Activated naive CD4-positive, alpha-beta T cell treated with anti-CD3 and anti-CD28 coated beads, Interleukin-2, amount 50 U/mL, for 24 hours (primary cell): Measurements from ENCODE around the gene HSD11B1.
A peak's percentile ranks its signal among the peaks of the same experiment; 100 is the strongest.

Experiments used
- H3K27ac Mint-ChIP-seq: one replicate; pipeline ENCODE4 v1.8.0; 2021; ENCODE audit warnings: mild to moderate bottlenecking, mixed read lengths
- H3K27me3 Mint-ChIP-seq: one replicate; pipeline ENCODE4 v1.8.0; 2021; ENCODE audit warnings: mixed read lengths
- H3K36me3 Mint-ChIP-seq: one replicate; pipeline ENCODE4 v1.8.0; 2021; ENCODE audit warnings: mixed read lengths
- H3K4me1 Mint-ChIP-seq: one replicate; pipeline ENCODE4 v1.8.0; 2021; ENCODE audit warnings: mixed read lengths
- H3K4me3 Mint-ChIP-seq: one replicate; pipeline ENCODE4 v1.8.0; 2021; ENCODE audit warnings: mild to moderate bottlenecking, mixed read lengths
- H3K9me3 Mint-ChIP-seq: one replicate; pipeline ENCODE4 v1.8.0; 2021; ENCODE audit warnings: mixed read lengths

The HSD11B1 gene

DNA sequence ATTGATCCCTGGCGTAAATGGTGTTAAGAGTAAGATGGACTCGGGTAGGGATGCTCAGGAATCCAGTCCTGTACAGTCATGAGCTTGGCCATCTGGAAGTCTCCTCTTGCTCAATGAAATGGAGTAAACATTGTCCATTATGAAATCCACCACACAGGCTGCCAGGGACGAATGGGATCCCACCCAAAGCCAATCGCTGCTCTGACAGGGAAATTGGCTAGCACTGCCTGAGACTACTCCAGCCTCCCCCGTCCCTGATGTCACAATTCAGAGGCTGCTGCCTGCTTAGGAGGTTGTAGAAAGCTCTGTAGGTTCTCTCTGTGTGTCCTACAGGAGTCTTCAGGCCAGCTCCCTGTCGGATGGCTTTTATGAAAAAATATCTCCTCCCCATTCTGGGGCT lies at the start of gene HSD11B1:
HSD11B1 (plus strand) TSS at position 263 of the 400 bp plus-strand sequence; CDS start at position 360, 97 bp downstream.
- Mint-ChIP-seq H3K9me3 (no peaks in the 10 kb centered on the region), H3K4me1 (peaks cover 25% of the 10 kb centered on the region), H3K36me3 (no peaks in the 10 kb centered on the region), H3K4me3 (peak within 1 kb of the TSS; percentile 68), H3K27ac (peak within 1 kb of the TSS; percentile 84), H3K27me3 (no peaks in the 10 kb centered on the region)

DNA sequence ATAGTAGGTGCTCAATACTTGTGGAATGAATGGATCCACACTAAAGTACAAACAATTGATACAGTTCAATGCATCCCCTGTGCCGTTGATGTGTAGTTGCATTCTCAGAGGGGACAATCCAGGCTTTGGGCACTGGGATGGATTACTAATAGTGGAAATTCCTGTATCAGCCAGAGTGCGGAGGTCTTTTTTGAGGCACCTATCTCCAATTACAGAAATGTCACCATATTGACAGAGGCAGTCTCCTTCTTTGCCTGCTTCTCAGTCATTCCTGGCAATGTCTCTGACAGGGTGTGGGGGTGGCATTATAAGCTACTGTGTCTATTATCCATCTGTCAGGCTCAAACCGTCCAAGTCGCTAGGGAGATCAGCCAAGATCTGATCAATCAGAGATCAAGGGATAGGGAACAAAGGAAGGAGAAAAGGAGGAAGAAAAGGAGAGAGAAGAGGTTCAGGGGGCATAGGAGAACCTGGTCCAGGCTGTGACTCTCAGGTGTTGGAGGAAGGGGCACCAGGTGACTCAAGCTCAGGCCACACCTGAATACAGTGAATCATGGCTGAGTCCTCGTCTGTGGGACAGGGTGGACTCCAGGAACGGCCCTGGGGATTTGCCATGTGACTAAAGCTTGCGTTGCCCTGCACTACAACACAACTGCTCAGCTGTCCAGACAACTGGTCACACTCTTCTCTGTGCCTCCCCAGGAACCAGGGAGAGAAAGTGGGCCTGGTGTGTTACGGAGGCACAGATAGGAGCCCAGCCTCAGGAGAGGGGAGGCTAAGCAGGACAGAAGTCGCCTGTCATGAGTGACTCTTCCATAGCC lies 49.0 kb upstream of the HSD11B1 start:
- Mint-ChIP-seq H3K9me3 (no peaks in the 10 kb centered on the region), H3K27me3 (no peaks in the 10 kb centered on the region), H3K4me3 (no peak overlapping the region), H3K27ac (no peak overlapping the region), H3K36me3 (no peaks in the 10 kb centered on the region), H3K4me1 (peaks cover 13% of the 10 kb centered on the region)

DNA sequence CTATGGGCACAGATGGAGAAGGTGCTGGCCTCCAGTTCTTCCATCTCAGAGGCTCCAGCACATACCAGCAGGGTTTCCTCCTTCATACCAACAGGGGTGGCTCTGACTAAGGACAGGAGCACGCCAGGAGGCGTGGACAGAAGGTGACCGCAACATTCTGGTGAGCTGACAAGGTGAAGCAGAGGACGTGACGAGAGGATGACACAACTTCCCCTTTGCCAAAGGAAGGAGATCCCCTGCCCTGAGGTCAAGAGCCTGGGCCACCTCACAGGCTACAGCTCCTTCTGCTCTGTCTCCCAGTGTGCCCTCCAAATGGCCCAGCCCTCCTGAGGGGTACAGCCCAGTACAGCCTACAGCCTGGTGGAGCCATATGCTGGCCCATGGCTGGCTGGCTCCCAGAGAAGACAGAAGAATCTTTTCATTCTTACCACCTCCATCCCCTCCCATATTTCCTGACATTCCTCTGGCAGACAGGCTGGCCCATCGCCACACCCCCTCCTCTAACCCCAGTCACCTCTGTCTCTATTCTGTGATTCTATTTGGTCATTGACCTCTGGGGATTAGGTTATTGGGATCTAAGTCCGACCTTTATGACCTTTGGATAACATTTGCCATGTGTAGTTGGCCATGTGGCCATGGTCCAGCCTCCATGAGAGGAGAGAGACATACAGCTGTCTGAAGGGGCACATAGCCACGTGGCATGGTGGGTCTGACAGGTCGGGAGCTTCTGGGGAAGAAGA lies 47.3 kb upstream of the HSD11B1 start:
- Mint-ChIP-seq H3K4me3 (no peak overlapping the region), H3K27me3 (no peaks in the 10 kb centered on the region), H3K9me3 (no peaks in the 10 kb centered on the region), H3K36me3 (no peaks in the 10 kb centered on the region), H3K4me1 (peaks cover 10% of the 10 kb centered on the region), H3K27ac (no peak overlapping the region)

DNA sequence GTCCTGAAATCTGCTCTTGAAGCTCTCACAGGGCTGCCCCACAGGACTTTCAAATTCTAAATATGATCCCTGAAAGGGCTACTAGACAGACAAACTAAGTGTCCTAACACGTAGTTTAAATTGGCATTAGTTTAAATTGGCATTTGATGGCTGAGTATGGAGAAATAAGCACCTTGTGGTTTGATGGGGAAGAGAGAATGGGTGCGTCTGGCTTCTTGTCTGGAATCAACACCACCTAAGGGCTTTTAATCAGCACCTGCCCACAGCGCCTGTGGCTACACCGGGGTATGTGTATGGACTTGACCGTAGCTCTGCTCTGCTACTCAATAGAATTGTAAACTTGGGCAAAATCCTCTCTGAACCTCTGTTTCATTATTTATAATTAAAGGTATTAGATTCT lies 46.7 kb upstream of the HSD11B1 start:
- Mint-ChIP-seq H3K36me3 (no peaks in the 10 kb centered on the region), H3K9me3 (no peaks in the 10 kb centered on the region), H3K27ac (no peak overlapping the region), H3K27me3 (no peaks in the 10 kb centered on the region), H3K4me3 (no peak overlapping the region), H3K4me1 (peaks cover 6% of the 10 kb centered on the region)

DNA sequence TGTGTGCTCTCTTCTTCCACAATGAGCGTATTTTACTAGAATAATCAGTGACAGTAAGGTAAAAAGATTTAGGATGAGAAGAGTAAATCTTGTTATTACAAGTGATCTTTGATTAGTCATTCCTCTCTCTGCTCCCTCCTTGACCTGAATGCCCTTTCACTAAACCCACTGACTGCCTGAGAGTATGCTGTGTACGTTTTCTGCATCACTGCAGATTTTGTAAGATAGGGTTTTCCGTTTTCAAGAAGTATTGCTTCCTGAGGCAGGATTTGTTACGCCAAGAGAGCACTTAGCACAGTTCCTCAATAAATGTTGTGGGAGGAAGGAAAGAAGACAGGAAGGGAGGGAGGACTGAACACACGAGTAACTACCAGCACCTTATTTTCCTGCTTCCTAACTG lies 44.7 kb upstream of the HSD11B1 start:
- H3K36me3 Mint-ChIP-seq, result peaks cover 2% of the 10 kb centered on the region
- no peaks in the 10 kb centered on the region for H3K9me3 Mint-ChIP-seq
- no peak overlapping the region for H3K27ac Mint-ChIP-seq
- no peak overlapping the region for H3K4me3 Mint-ChIP-seq
- peaks cover 6% of the 10 kb centered on the region for H3K4me1 Mint-ChIP-seq
- H3K27me3 Mint-ChIP-seq, result no peaks in the 10 kb centered on the region

DNA sequence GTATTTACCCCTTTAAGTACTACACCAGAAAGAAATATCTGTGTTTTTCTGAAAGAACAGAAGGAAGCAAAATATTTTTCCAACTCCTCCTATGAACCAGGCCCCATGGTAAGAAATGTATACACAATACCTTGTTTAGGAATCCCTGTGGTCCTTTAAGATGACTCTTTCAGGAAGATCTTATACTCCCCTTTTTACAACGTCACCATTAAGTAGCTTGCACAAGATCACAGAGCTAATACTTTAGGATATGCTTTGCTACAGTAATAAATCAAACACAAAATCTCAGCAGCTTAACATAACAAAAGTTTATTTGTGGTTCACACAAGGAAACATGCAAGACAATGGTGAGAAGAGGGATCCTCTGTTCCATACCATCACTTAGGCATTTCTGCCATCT lies 43.6 kb upstream of the HSD11B1 start:
- Mint-ChIP-seq H3K27ac (no peak overlapping the region), H3K4me1 (peaks cover 6% of the 10 kb centered on the region), H3K27me3 (no peaks in the 10 kb centered on the region), H3K36me3 (peaks cover 2% of the 10 kb centered on the region), H3K9me3 (no peaks in the 10 kb centered on the region), H3K4me3 (no peak overlapping the region)

DNA sequence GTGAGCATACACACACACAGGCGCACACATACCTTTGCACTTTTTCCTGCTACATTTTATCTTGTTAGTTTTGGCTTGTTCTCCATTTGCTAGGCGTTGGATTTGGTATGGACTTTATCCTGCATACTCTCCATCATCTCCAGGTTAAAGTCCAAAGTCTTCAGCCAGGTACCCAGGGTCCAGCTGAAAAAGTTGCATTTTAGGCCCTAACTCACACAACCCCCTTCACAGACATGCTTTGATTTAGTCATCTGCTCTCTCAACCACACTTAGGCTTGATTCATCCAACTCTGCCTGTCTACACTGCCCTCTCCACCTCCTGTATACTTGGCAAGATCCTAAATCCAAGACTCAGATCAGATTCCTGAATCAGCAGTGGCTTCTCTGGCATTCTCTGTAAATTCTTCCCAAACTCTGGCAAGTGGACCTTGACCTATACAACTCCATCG lies 41.7 kb upstream of the HSD11B1 start:
- Mint-ChIP-seq H3K36me3 (peaks cover 2% of the 10 kb centered on the region), H3K27me3 (no peaks in the 10 kb centered on the region), H3K27ac (no peak overlapping the region), H3K9me3 (no peaks in the 10 kb centered on the region), H3K4me1 (peaks cover 6% of the 10 kb centered on the region), H3K4me3 (no peak overlapping the region)

DNA sequence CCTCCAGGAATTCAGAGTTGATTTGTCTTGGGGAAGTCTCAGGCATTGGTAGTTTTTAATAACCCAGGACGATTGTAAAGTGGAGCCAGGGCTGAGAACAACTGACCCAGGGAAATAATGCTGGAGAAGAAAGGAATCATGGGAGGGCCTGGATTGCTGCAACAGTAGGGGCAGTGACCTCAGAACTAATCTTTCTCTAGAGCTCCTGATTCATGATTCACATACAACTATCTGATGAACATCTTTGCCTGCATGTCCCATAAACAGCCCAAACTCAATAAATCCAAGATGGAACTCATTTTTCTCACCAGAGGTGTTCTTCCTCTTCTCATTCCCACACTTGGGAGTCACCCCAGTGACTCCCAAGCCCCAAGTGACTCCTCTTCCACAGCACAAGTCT lies 37.5 kb upstream of the HSD11B1 start:
- H3K9me3 Mint-ChIP-seq, result no peaks in the 10 kb centered on the region
- no peak overlapping the region for H3K4me3 Mint-ChIP-seq
- peaks cover 4% of the 10 kb centered on the region for H3K27me3 Mint-ChIP-seq
- no peaks in the 10 kb centered on the region for H3K4me1 Mint-ChIP-seq
- peaks cover 2% of the 10 kb centered on the region for H3K36me3 Mint-ChIP-seq
- H3K27ac Mint-ChIP-seq, result no peak overlapping the region

DNA sequence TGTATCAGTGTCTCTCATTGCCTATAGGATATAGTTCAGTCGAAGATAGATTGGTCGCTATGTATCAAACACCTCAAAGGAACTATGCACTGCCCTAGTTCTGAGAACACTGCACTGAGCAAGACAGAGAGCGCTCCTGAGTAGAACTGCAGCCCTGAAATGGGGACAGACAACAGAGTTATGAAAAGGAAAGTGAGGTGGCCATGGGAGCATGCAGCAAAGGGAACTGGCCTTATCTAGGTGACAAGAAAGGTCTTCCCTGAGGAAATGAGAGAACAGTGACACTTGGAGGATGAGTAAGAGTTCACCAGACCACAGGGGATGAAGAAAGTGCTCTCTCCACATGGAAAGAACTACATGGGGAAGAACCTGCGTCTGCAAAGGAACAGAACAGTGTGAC lies 36.9 kb upstream of the HSD11B1 start:
- H3K27me3 Mint-ChIP-seq, result peaks cover 4% of the 10 kb centered on the region
- H3K36me3 Mint-ChIP-seq, result peaks cover 2% of the 10 kb centered on the region
- H3K4me3 Mint-ChIP-seq, result no peak overlapping the region
- H3K9me3 Mint-ChIP-seq, result no peaks in the 10 kb centered on the region
- H3K4me1 Mint-ChIP-seq, result no peaks in the 10 kb centered on the region
- no peak overlapping the region for H3K27ac Mint-ChIP-seq

DNA sequence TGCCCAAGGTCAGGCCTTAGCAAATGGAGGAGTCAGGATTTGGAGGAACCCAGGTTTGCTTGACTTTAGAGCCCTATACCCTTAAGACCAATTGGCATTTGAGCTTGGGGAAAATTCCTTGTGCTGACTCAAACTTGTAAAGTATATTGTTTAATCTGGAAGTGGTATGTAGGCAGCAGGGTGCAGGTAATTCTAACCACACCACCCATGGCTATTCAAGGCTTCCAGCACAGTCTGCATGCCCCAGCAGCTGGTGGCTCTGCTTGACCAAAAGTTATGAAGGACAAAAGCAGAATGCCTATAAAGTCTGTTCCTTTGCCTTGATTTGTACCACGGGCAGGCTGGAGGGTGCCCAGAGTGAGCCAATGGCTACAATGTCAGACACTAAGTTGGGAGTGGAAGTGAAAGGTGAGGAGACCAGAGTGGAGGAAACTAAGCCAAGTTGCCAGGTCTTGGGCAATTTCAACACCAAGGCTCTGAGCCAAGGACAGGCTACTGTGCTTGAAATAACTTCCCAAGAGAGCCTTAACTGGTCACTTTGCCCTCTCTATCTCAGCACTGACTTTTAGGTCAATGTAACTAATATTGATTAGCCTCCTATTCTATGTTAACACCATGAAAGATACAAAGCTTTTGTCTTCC lies 34.1 kb upstream of the HSD11B1 start:
- peaks cover 27% of the 10 kb centered on the region for H3K4me1 Mint-ChIP-seq
- H3K36me3 Mint-ChIP-seq, result no peaks in the 10 kb centered on the region
- H3K27ac Mint-ChIP-seq, result no peak overlapping the region
- H3K4me3 Mint-ChIP-seq, result no peak overlapping the region
- peaks cover 10% of the 10 kb centered on the region for H3K27me3 Mint-ChIP-seq
- H3K9me3 Mint-ChIP-seq, result no peaks in the 10 kb centered on the region

DNA sequence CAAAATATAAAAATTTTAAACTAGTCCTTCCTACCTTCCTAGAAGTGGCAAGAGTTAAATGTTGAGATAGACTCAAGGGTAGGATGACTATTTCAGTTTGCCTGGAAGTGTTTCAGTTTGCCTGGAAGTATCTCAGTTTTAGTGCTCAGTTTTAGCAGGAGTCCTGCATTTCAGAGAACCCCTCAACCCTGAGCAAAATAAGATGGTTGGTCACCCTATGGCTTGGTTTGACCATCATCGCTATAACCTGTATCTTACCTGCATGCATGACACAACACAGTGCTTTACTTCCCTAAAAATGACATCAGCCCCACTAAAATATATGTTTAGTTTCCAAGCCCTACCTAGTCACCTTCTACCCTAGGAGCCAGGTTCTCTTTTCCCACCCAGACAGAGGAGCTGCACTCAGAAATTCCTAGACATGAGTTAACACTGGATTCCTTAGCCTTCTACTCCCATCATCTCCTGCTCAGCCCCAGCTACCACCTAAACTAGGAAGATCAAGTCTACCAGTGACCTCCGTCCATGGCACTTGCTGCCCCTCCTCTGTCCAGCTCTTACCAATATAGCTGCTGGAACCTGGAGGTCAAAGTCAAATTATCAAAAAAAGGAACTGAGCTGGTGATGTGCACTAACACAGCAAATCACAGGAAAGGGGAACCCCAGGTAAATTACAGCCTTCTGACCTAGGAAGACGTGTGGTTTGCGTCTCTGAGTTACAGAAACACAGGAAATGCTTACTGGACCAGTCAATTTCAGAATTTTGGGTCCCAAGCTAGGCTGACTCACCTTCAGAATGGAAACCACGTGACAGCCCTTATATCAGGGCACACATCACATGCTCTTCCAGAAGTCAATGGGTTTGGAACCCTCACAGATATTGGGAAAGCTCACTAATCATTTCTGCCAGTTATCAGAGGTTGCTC lies 31.7 kb upstream of the HSD11B1 start:
- Mint-ChIP-seq H3K36me3 (no peaks in the 10 kb centered on the region), H3K27me3 (peaks cover 29% of the 10 kb centered on the region)

DNA sequence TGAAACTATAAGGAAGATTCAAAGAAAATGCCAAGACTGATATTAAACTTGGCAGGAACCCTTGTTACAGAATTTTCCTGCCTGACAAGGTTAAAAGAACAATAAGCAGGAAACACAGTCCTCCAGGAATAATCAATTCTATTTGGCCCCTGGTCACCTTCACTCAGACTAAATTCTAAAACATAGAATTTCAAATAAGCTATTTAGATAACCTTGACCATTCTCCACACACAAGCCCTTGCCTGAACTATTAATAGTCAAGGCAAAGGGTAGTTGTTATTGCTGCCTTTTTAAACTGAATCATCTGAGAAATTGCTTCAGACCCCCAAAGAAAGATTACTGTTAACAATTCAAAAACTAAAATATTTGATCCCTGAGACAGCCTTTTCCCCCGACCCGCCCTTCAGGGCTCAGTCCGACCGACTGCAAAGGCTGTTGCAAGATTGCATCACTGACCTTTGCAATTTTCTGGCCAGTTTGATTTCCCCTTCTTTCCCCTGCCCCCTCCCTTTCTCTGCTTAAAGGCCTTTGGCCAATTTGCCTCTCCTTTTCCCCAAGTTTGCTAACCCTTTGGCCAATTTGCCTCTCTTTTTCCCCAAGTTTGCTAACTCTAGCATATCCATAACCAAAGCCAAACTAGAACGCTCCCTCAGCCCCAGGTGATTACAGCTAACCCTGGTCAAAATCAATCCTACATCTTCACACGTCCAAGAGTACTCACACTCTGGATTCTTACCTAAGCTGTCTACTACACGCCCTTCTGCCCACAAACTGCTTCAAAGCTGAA lies 30.8 kb upstream of the HSD11B1 start:
- H3K4me3 Mint-ChIP-seq, result peak overlapping the region; percentile 80
- no peaks in the 10 kb centered on the region for H3K9me3 Mint-ChIP-seq
- H3K36me3 Mint-ChIP-seq, result peaks cover 2% of the 10 kb centered on the region
- peaks cover 32% of the 10 kb centered on the region for H3K27me3 Mint-ChIP-seq
- H3K4me1 Mint-ChIP-seq, result peaks cover 38% of the 10 kb centered on the region
- H3K27ac Mint-ChIP-seq, result no peak overlapping the region

More for the DNA sequence above, 31.7 kb upstream of the HSD11B1 start:
- Mint-ChIP-seq H3K27ac (peak overlapping the region; percentile 4), H3K9me3 (no peaks in the 10 kb centered on the region), H3K4me3 (no peak overlapping the region), H3K4me1 (peaks cover 38% of the 10 kb centered on the region)

DNA sequence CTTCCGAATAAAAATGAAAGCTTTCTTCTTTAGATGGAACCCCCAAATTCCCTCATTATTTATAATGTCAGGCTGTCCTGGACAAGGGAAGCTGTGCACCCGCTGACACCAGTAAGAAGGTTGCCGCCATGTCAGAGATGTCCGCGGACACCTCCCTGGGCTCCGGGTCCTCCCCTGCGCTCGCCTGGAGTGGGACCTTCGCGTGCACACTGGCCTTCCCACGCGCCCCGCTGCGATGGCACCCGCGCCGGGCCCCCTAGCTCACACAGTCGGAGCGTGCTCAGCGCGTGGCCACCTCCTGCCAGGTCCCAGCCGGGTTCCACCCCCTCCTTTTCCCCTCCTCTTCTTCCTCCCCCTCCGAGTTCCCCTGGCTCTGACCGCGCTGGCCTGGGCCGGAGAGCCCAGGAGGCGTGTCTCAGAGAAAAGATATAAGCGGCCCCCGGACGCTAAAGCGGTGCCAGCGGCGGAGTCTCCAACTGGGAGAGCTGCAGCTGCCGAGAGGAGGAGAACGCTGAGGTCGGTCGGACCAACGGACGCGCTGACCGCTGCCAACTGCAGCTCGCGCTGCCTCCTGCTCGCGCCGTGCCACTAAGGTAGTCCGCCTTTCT lies 29.6 kb upstream of the HSD11B1 start, which contains the start of gene G0S2:
G0S2 (plus strand) TSS at position 456 of the 608 bp plus-strand sequence. CDS start 273 bp downstream, outside the sequence.
- no peaks in the 10 kb centered on the region for H3K9me3 Mint-ChIP-seq
- peaks cover 2% of the 10 kb centered on the region for H3K36me3 Mint-ChIP-seq
- H3K27ac Mint-ChIP-seq, result peak within 1 kb of the TSS; percentile 5
- H3K27me3 Mint-ChIP-seq, result peaks cover 31% of the 10 kb centered on the region
- peaks cover 38% of the 10 kb centered on the region for H3K4me1 Mint-ChIP-seq
- H3K4me3 Mint-ChIP-seq, result peak within 1 kb of the TSS; percentile 80
